Effector memory CD4-positive, alpha-beta T cell (primary cell): ENCODE measurements around the gene FAM234A.
"Not testable (repeated sequence)": the region's sequence is repeated elsewhere in the genome, so short reads cannot be mapped to it uniquely, and the experiment has no call there.

Source experiments
- DNase-seq, 3 donors: peaks; one replicate each; pipeline ENCODE4 v3.0.0-alpha.2; 2020
- H3K27ac ChIP-seq: 2 replicates; pipeline ENCODE4 v1.7.0; 2013; ENCODE audit warnings: mild to moderate bottlenecking, low read length, moderate library complexity; ENCODE audit not compliant: insufficient read depth, poor library complexity, severe bottlenecking
- H3K27me3 ChIP-seq: replicated peaks from 2 replicates; pipeline ENCODE4 v1.7.0; 2013; ENCODE audit warnings: mild to moderate bottlenecking, low read length; ENCODE audit not compliant: insufficient read depth, control insufficient read depth, poor library complexity, severe bottlenecking
- H3K36me3 ChIP-seq: 2 replicates; pipeline ENCODE4 v1.7.0; 2013; ENCODE audit warnings: mild to moderate bottlenecking, low read length, moderate library complexity; ENCODE audit not compliant: control insufficient read depth, insufficient read depth
- H3K4me1 ChIP-seq: 2 replicates; pipeline ENCODE4 v1.7.0; 2013; ENCODE audit warnings: low read length, mild to moderate bottlenecking; ENCODE audit not compliant: control insufficient read depth, insufficient read depth, poor library complexity, severe bottlenecking
- H3K4me3 ChIP-seq: 2 replicates; pipeline ENCODE4 v1.7.0; 2013; ENCODE audit warnings: low read length, low read depth, mild to moderate bottlenecking; ENCODE audit not compliant: insufficient read depth, poor library complexity, severe bottlenecking
- H3K9me3 ChIP-seq: 2 replicates; pipeline ENCODE4 v1.7.0; 2013; ENCODE audit warnings: mild to moderate bottlenecking, low read length, moderate library complexity; ENCODE audit not compliant: control insufficient read depth

Gene FAM234A

GRCh38 chr16:194516-194915 is 40.1 kb upstream of the FAM234A start:
- Histone ChIP-seq H3K27me3 (no peaks in the 10 kb centered on the region), H3K4me3 (no peak overlapping the region), H3K9me3 (no peaks in the 10 kb centered on the region), H3K36me3 (peaks cover 74% of the 10 kb centered on the region), H3K27ac (no peak overlapping the region), H3K4me1 (no peaks in the 10 kb centered on the region)
- no peak for DNase-seq

- Histone ChIP-seq H3K27me3 (no peaks in the 10 kb centered on the region), H3K4me1 (no peaks in the 10 kb centered on the region), H3K36me3 (peaks cover 53% of the 10 kb centered on the region), H3K9me3 (no peaks in the 10 kb centered on the region), H3K27ac (no peak overlapping the region), H3K4me3 (no peak overlapping the region)
- DNase-seq = no peak
Measured at GRCh38 chr16:200388-200787, 34.2 kb upstream of the FAM234A start.

GRCh38 chr16:203246-203645 is 31.4 kb upstream of the FAM234A start:
- H3K36me3 ChIP-seq = peaks cover 61% of the 10 kb centered on the region
- H3K27me3 ChIP-seq = no peaks in the 10 kb centered on the region
- DNase-seq = no peak
- no peaks in the 10 kb centered on the region for H3K4me1 ChIP-seq
- no peak overlapping the region for H3K27ac ChIP-seq
- H3K4me3 ChIP-seq = no peak overlapping the region
- H3K9me3 ChIP-seq = no peaks in the 10 kb centered on the region

- H3K4me1 ChIP-seq, H3K27ac ChIP-seq, H3K4me3 ChIP-seq, DNase-seq, H3K27me3 ChIP-seq, H3K9me3 ChIP-seq: not testable (repeated sequence)
- peaks cover 58% of the 10 kb centered on the region for H3K36me3 ChIP-seq
Measured at GRCh38 chr16:204046-204445, 30.6 kb upstream of the FAM234A start.

- DNase-seq, H3K27me3 ChIP-seq, H3K4me1 ChIP-seq, H3K4me3 ChIP-seq, H3K27ac ChIP-seq, H3K9me3 ChIP-seq: not testable (repeated sequence)
- peaks cover 79% of the 10 kb centered on the region for H3K36me3 ChIP-seq
Measured at GRCh38 chr16:209359-209758, 25.3 kb upstream of the FAM234A start.

- H3K9me3 ChIP-seq, H3K4me3 ChIP-seq, H3K27me3 ChIP-seq, H3K27ac ChIP-seq, H3K4me1 ChIP-seq, DNase-seq: not testable (repeated sequence)
- H3K36me3 ChIP-seq = peaks cover 70% of the 10 kb centered on the region
Measured at GRCh38 chr16:211631-212180, 22.9 kb upstream of the FAM234A start.

- Histone ChIP-seq H3K4me3 (no peak overlapping the region), H3K27ac (no peak overlapping the region), H3K9me3 (no peaks in the 10 kb centered on the region), H3K4me1 (no peaks in the 10 kb centered on the region), H3K36me3 (peaks cover 67% of the 10 kb centered on the region), H3K27me3 (no peaks in the 10 kb centered on the region)
- DNase-seq = no peak
Measured at GRCh38 chr16:212999-213398, 21.6 kb upstream of the FAM234A start.

- Histone ChIP-seq H3K4me3 (no peak overlapping the region), H3K27ac (no peak overlapping the region), H3K36me3 (peaks cover 58% of the 10 kb centered on the region), H3K27me3 (no peaks in the 10 kb centered on the region), H3K4me1 (no peaks in the 10 kb centered on the region), H3K9me3 (no peaks in the 10 kb centered on the region)
- DNase-seq = no peak
Measured at GRCh38 chr16:220021-220420, 14.6 kb upstream of the FAM234A start.

- no peaks in the 10 kb centered on the region for H3K27me3 ChIP-seq
- peaks cover 40% of the 10 kb centered on the region for H3K36me3 ChIP-seq
- peaks cover 5% of the 10 kb centered on the region for H3K4me1 ChIP-seq
- H3K27ac ChIP-seq = peak overlapping the region; percentile 94
- no peaks in the 10 kb centered on the region for H3K9me3 ChIP-seq
- H3K4me3 ChIP-seq = peak overlapping the region; percentile 77
- DNase-seq = no peak
Measured at GRCh38 chr16:228151-228851, 6.3 kb upstream of the FAM234A start.

GRCh38 chr16:228852-229730 is 5.5 kb upstream of the FAM234A start, which contains the start of gene LUC7L:
LUC7L (minus strand) TSS chr16:229449; CDS start chr16:229339, 110 bp downstream.
- Histone ChIP-seq H3K36me3 (peaks cover 32% of the 10 kb centered on the region), H3K27ac (peak within 1 kb of the TSS; percentile 94), H3K27me3 (no peaks in the 10 kb centered on the region), H3K9me3 (no peaks in the 10 kb centered on the region), H3K4me1 (peaks cover 5% of the 10 kb centered on the region), H3K4me3 (peak within 1 kb of the TSS; percentile 77)
- peak; percentile 64 to 79 (median 78) for DNase-seq
